SK-N-SH (cell line): Measurements from ENCODE around the gene NUCB1. TPM values are rescaled to one million over a fixed set of nuclear protein-coding genes. Genes with fewer than 3 reads are reported as not detected.

Experiments used
- CTCF ChIP-seq: fragments of 200-600 bp; sonication (generic); IDR thresholded peaks from 2 replicates; pipeline ENCODE4 v1.6.1; 2017; ENCODE audit warnings: antibody characterized with exemption, mild to moderate bottlenecking, moderate library complexity
- EP300 ChIP-seq, 2 experiments: IDR thresholded peaks; 2 replicates each; pipeline versions ENCODE4 v1.4.0 to v1.6.1; 2012; ENCODE audit warnings: borderline replicate concordance in 1 of 2, low read depth in 1 of 2, low read length in 1 of 2
- EZH2phosphoT487 ChIP-seq: fragments of 200-600 bp; sonication (generic); IDR thresholded peaks from 2 replicates; pipeline ENCODE4 v1.6.1; 2017; ENCODE audit warnings: low read depth, mixed run types, mild to moderate bottlenecking, antibody characterized with exemption, moderate library complexity, borderline replicate concordance
- FOSL2 ChIP-seq: IDR thresholded peaks from 2 replicates; pipeline ENCODE4 v1.4.0; 2012; ENCODE audit warnings: low read depth, mild to moderate bottlenecking, moderate library complexity, borderline replicate concordance
- GATA2 ChIP-seq: sonication (generic); formaldehyde crosslinking; IDR thresholded peaks from 2 replicates; pipeline ENCODE4 v1.5.0; 2020; ENCODE audit warnings: mild to moderate bottlenecking, missing genetic modification reagents
- JUND ChIP-seq: IDR thresholded peaks from 2 replicates; pipeline ENCODE4 v1.4.0; 2012
- MXI1 ChIP-seq: IDR thresholded peaks from 2 replicates; pipeline ENCODE4 v1.6.1; 2012; ENCODE audit warnings: mild to moderate bottlenecking, low read depth, low read length, improper control_type of control experiment
- PBX3 ChIP-seq: IDR thresholded peaks from 2 replicates; pipeline ENCODE4; 2012
- REST ChIP-seq: IDR thresholded peaks from 2 replicates; pipeline ENCODE4 v1.6.1; 2012; ENCODE audit warnings: mild to moderate bottlenecking, low read depth, low read length, moderate library complexity
- RFX5 ChIP-seq: IDR thresholded peaks from 2 replicates; pipeline ENCODE4 v1.6.1; 2012; ENCODE audit warnings: mild to moderate bottlenecking, improper control_type of control experiment, low read length
- SIN3A ChIP-seq: IDR thresholded peaks from 2 replicates; pipeline ENCODE4 v1.6.1; 2012; ENCODE audit warnings: low read depth, mild to moderate bottlenecking, low read length, moderate library complexity, borderline replicate concordance
- USF1 ChIP-seq: IDR thresholded peaks from 2 replicates; pipeline ENCODE4 v1.4.0; 2012; ENCODE audit warnings: low read depth, borderline replicate concordance
- YY1 ChIP-seq: IDR thresholded peaks from 2 replicates; pipeline ENCODE4 v1.4.0; 2012; ENCODE audit warnings: low read depth, mild to moderate bottlenecking
- polyA plus RNA-seq, 3 experiments: library from polyadenylated mRNA; depleted of rRNA; stranded (reverse); fragments of >200 nt; gene quantifications; 2 replicates each; pipeline ENCODE4 v1.2.3, GENCODE V29; 2012

NUCB1 gene
- polyA plus RNA-seq, 1 of the 3 experiments (the other 2 are of a cell fraction), result 397 TPM

- TF ChIP-seq USF1 (no peak), JUND (no peak), PBX3 (peak; percentile 96), YY1 (peak; percentile 60; the same call in 1 of the 2 replicates), MXI1 (peak; percentile 78; the same call in 1 of the 2 replicates), EP300 (IDR thresholded peaks at IDR 0.05; ENCODE audit: borderline replicate concordance in 1 of 2, low read depth in 1 of 2, low read length in 1 of 2) (no peak; a peak in 1 of 4 replicates), GATA2 (peak; percentile 85), CTCF (no peak), FOSL2 (no peak), REST (peak; percentile 63; the same call in 1 of the 2 replicates), EZH2phosphoT487 (no peak), SIN3A (peak; percentile 71; the same call in 1 of the 2 replicates), RFX5 (peak; percentile 81)
Observed at GRCh38 chr19:48872182-48872883, 27.8 kb upstream of the NUCB1 start, which contains the start of gene PPP1R15A (continued).
